ENCODE data around the gene NAP1L1. TPM values are rescaled to one million over a fixed set of nuclear protein-coding genes. Genes with fewer than 3 reads are reported as not detected.

NAP1L1 gene
- total RNA-seq, 1 donor from 2014 or later, result 471 TPM

DNA sequence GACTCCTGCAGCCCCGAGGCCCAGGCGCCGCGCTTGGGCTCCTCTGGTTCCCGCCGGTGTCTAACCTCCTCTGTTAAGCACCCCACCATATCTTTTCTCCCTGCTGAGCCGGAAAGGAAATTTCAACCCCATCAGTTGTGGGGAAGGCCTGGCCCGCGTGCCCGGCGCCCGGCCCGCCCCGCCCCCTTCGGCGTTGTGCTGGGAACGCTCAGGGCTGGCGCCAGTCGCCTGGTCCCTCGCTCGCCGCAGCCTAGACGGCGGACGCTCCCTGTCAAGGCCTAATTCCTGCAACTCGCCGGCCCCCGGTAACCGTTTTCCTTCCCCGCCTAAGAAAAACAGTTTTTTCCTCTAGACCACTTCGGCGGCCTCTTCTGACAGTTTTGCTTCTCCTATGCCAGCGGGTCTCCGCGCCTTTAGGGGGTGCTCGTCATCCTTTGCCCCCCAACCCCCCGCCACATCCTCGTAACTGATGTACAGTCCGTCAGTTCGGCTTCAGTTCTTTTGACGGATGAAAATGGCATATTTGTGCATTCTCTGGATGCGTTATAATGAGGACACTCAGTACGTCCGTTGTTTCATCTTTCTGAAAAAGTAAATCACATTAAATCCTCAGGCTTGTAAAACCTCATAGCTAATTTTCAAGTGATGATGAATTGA lies 506 bp upstream of the NAP1L1 start:
- intact Hi-C loops (cut with micrococcal nuclease), result loop anchor here (1.0 to 5.0 kb wide), 19 partner anchors 34 to 1548 kb away; partner anchors contain the start of genes ATXN7L3B, BBS10, E2F7 and GLIPR1

DNA sequence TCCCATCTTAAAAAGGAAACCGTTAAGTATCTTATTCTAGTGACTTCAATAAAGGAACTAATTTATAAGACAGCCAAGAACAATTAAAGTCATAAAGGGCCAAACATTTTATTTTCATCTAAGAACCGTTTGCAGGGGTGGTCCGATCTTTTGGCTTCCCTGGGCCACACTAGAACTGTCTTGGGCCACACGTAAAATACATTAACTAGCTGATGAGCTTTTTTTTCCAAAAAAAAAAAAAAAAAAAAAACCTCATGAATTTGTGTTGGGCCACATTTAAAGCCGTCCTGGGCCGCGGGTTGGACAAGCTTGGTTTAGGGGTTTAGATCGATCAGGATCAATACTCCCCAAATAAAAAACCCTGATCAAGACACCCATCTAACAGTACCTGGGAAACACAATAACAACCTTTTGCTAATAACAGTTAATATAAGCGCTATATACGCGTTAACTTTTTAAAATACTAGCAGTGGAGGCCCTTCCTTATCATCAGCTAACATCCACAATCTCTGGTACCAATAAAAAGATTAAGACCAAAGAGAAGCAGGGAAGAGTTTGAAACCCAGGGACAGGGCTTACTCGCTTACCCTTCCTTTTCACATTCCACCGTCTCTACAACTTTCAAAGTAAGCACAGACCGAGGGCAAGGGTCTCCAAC lies 1.1 kb downstream of the NAP1L1 start:
- intact Hi-C loops (cut with micrococcal nuclease), result loop anchor here (5.0 kb wide), 1 partner anchor 334 kb away; no protein-coding TSS in a partner anchor

DNA sequence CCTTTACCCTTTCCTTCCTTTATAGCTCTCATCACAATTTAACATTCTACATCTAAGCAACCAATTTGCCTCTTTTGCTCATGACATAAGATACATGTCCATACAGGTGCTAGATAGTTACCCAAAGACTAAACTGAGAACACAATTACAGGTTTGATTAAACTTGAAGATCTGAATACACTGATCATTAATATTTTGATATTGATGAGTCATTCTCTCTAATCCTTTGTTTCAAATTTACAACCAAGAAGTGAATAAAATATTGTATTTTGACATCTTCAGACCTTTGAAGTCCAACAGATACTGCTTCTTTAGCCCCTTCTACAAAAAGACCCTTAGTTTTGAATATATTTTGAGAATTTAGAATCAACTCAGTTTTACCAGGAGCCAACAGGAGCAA lies 2.6 kb downstream of the NAP1L1 start:
- intact Hi-C loops (cut with micrococcal nuclease), result loop anchor here (1.0 to 5.0 kb wide), 3 partner anchors 8 to 335 kb away; no protein-coding TSS in a partner anchor

DNA sequence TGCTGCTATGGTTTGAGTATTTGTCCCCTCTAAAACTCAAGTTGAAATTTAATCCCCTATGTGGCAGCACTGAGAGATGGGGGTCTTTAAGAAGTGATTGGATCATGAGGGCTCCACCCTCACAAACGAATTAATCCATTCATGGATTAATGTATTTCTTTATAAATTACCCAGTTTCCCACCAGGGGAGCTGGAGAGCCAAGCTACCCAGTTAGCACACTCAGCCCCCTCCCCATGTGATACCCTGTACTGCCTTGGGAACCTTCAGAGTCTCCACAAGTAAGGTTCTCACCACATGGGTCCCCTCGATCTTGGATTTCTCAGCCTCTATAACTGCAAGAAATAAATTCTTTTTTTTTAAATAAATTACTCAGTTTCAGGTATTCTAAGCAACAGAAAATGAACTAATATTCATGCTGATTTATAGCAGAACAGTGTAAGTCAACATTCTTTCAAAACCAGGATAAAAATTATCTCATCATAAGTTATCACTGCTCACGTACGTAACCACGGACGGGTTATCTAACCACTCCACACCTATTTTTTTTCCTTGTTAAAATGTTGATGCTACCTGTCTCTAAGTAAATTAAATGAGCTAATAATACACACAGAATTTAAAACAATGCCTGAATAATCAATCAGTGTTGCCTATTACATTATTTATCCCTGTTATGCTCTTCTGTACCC lies 3.6 kb downstream of the NAP1L1 start:
- intact Hi-C loops (cut with micrococcal nuclease), result loop anchor here (2.0 to 5.0 kb wide), 2 partner anchors 14 to 336 kb away; no protein-coding TSS in a partner anchor

DNA sequence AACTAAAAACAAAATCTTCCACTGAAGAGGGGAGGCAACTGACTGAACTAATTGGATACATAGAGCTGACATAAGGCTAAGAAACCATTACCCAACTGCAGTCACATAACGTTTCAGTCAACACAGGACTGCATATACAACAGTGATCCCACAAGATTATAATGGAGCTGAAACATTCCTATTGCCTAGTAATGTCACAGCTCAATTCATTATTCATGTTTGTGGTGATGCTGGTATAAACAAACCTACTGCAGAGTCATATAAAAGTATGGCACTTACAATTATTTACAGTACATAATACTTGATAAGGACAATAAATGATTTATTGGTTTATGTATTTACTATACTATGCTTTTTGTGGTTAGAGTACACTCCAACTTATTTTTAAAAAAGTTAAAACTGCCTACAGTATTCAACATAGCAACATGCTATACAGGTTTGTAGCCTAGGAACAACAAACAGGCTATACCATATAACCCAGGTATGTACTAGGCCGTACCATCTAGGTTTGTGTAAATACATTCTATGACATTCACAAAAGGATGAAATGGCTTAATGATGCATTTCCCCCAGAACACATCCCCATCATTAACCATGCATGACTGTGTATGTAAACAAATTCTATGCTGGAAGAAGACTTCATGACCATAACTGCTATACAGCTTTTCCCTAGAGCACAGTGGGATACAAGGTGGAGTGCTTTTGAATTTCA lies 4.3 kb downstream of the NAP1L1 start:
- intact Hi-C loops (cut with micrococcal nuclease), result loop anchor here (2.0 to 5.0 kb wide), 2 partner anchors 13 to 337 kb away; no protein-coding TSS in a partner anchor

DNA sequence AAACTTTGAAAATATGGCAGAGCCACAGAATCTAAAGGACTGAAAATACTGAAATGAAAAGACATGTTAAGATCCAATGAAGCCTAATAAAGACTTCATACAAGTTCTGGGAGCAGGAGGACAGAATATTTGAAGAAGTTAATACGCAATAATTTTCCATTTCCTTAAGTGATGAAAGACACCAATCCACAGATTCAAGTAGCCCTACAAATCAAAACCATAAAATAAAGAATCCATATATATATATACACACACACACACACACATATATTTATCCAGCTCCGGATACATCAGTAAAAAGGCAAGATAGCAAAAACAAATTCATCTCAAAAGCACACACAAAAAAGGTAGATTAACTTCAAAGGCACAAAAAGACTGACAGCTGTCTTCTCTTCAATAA lies 5.7 kb downstream of the NAP1L1 start:
- intact Hi-C loops (cut with micrococcal nuclease), result no loop called here

DNA sequence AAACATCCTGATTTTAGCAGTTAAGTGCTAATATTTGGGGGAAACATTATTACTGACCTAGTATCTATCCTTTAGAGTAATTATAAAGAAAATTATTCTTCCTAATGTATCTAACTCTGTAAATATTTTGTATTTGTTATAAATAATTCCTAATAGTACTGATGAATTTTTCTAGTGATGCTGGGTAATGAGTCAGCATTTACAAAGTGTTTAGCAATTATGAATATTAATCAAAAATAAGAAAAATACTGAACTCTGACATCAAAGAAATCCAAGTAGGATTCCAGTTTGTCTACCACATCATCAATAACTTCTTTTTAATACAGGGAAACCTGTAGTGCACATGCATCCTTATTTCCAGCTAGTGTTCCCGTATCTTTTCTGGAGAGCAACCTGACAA lies 9.0 kb downstream of the NAP1L1 start:
- intact Hi-C loops (cut with micrococcal nuclease), result no loop called here

DNA sequence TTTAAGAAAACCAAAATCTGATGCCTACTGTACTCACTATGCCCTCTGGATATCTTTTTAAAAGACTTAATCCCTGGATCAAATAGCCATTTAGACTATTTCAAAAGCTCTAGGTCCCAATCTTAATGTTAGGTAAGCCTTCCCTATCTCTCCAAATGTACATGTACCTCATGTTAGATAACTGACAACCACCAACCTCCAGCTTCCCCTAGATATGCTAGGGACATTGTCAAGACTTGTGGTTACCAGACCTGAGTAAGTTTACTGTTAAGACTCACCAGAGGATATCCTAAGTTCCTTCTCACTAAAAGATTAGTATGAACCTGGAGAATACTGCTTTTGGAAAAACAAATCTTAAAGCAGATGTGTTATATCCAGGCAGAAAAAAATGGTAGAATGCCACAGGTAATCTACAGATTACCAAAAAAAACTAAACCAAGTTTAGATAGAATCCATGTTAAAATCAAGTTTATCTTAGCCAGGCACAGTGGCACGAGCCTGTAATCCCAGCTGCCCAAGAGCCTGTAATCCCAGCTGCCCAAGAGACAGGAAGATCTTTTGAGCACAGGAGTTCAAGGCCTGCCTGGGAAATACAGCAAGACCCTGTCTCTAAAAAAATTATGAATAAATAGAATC lies 9.7 kb downstream of the NAP1L1 start:
- intact Hi-C loops (cut with micrococcal nuclease), result loop anchor here (1.0 kb wide), 1 partner anchor 7 kb away; no protein-coding TSS in a partner anchor

DNA sequence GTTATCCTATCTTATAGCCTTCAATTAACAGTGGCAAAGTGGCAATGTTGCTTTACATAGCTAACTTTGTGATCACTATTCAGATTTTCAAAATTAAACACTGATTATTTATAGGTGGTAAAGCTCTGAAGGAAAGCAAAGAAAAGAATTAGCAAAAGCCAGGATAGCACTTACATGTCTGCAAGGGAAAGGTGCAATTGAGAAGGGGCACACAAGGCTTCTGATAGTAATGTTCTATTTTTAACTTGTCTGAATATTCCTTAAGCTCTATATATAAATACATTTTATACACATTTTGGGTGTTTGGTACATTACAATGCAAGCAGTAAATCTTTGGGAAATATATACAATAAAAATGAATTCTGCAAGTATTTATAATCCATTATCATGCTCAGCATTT lies 10.9 kb downstream of the NAP1L1 start:
- intact Hi-C loops (cut with micrococcal nuclease), result no loop called here

DNA sequence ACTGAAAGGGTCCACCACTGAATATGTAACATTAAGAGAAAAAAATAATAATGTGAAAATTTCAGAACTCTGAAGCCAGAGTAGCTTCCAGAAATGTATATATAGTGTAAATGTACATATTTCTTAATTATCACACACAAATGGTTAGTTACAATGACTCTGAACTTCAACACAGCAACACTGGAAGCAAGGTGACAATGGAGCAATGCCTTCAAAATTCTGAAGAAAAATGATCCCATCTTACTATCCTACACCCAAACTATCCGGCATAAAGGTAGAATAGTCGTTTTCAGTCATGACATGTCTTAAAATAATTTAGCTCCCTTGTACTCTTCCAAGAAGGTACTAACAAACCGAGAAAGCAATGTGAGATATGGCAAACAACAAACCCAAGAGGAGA lies 11.9 kb downstream of the NAP1L1 start:
- intact Hi-C loops (cut with micrococcal nuclease), result no loop called here

DNA sequence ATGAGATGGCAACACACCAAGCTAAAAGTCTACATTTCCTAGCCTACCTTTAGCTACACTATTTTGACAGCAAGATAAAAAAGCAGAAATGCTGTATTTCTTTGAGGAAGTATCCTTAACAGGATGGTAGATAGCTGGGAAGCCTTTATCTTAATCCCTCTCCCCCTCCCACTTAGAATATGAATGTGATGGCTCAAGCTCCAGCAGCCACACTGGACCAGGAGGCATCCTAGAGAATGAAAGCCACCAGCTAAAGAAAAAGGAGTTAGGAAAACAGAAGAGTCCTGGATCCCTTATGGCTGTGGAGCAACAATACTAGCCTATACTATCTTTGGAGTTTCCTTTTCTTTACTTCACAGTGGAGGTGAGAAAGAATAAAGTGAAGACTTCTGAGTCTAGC lies 15.1 kb downstream of the NAP1L1 start:
- intact Hi-C loops (cut with micrococcal nuclease), result no loop called here

DNA sequence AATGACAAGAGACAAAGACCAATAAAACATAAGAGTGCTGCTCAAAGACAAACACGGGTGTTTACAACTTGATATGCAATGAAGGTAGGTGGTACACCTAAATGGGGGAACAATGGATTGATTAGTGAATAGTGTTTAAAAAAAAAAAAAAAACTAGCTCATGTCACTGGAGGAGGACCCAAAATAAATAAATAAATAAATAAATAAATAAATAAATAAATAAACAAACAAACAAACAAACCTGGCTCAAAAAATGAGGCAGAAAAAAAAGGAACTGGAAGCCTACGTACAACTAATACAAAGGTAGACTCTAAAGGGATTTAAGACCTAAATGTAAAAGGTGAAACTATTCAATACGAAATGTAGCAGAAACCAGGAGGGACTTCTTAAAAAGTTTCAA lies 18.6 kb downstream of the NAP1L1 start:
- intact Hi-C loops (cut with micrococcal nuclease), result loop anchor here (2.0 kb wide), 1 partner anchor 15 kb away; no protein-coding TSS in a partner anchor

DNA sequence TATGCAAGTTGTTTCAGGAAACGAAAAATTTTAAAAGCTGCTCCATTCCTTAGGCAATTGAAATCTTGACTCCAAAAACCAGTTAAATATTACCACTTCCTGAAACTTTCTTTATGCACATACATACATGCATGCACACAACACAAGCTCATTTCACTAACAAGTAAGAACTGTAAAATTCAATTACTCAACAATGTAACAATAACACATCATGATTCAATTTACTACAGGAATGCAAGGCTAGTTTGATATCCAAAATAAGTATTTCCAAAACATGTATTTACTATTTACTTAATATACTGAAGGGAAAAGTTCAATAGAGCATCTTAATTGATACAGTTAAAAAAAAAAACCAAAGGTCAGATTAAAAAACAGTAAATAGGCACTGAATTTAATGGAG lies 19.6 kb downstream of the NAP1L1 start:
- intact Hi-C loops (cut with micrococcal nuclease), result no loop called here

DNA sequence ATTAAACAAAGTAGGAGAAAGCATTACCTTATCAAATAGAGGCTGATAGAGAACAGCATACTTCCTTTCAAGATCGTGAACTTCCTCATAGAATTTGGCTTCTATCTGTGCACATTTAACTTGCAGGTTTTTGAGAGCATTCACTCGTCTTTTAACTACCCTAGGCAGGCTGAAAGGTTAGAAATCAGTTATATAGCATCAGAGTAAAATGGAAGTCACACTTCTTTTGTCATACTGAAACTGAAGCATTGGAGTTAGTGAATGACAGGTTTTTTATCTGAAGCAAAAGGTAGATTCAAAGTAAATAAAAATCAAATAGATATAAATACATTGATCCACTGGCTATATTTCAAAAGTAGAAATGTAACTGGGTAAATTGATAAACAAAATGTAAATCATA lies 24.4 kb downstream of the NAP1L1 start:
- intact Hi-C loops (cut with micrococcal nuclease), result no loop called here

DNA sequence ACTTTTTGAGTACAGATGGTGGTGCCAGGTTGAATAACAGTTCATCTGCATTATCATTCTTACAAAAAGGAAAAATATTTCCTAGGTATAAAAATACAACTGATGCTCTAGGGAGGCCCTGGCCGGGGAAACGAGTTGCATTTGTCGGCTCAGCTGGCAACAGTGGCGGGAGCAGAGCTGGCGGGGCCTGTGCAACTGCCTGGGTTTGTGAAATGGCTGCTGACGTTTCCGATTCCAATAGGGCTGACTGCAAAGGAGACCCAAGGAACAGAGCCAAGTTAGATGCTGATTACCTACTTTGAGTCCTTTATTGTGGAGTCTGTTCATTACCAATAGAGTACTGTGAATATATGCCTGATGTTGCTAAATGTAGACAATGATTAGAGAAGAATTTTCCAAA lies 27.2 kb downstream of the NAP1L1 start:
- intact Hi-C loops (cut with micrococcal nuclease), result no loop called here

DNA sequence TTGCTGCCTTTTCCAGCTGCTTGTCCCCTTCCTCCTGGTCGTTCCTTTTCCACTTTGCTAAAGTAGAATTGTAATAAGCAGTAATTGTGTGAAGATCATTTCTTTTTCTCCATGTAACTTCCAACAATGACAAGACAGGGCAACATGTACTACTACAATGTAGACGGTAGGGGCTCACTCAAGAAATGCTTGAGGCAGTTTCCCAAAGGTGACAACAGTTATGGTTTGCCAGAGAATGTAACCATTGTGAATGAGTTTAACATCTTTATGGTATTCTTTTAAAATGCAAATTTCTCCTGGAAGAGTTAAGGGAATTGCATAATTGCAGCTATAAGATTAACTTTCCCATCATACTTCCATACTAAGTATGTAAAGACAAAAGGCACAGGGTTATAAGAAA lies 29.1 kb downstream of the NAP1L1 start:
- intact Hi-C loops (cut with micrococcal nuclease), result no loop called here

DNA sequence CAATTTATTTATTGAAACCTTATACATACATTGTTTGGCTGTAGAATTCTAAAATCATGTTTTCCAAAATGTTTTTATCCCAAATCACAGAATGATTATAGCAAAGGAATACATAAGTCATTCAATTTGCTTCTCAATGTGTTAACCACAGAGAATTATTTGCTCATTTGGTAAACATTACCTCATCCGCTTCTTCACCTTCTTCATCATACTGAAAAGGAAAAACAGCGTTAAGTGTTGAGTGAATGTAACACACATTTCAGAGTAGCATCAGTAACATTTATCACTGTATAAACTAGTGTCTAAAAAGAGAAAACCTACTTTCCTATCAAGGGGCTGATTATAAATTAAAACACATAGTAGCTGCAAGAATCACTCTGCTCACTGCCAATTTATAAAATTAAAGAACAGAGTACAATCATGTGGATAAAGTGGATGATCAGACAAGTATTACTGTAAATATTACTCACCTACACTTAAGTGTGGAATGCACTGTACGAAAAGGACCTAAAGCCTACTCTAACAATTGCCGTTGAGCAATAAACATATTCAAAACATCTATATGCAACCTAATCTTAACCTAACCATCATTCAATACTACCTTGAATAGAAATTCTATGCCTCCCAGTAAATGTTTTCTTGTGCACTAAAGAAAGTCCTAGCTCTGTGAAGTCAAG lies 34.8 kb downstream of the NAP1L1 start:
- intact Hi-C loops (cut with micrococcal nuclease), result no loop called here

DNA sequence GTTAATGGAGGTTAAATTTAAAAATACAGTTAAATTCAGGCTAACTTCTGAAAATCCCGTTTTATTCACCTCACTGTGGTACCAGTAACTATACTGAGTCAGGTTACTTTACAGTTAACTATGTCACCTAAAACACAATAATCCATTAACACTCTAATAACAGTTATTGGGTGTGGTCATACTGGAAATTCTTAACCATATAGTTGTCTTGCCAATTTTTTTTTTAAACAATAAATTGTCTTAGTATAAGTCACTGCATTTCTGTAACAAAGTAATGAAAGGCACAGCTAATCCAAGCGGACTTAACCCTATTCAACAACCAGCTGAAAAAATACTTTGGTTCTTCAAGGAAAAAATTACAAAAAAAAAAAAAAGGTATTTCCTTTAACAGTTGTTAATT lies 36.7 kb downstream of the NAP1L1 start:
- intact Hi-C loops (cut with micrococcal nuclease), result no loop called here

DNA sequence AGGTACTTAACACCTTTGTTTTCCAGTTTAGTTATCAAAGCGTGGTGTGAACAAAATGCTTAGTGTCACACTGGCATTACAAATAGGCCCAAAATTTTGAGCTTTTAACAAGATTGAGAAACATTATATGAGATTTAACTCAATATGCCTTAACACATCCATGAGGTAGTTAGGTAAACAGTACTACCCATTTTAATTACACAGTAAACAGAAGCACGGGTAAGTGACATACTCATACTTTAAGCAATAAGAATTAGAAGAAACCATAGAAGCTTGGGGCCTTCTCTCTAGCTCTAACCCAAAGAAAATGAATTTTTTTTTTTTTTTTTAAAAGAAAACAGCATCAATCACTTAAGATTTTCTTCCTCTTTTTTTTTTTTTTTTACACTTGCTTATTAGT lies 37.4 kb downstream of the NAP1L1 start:
- intact Hi-C loops (cut with micrococcal nuclease), result no loop called here

DNA sequence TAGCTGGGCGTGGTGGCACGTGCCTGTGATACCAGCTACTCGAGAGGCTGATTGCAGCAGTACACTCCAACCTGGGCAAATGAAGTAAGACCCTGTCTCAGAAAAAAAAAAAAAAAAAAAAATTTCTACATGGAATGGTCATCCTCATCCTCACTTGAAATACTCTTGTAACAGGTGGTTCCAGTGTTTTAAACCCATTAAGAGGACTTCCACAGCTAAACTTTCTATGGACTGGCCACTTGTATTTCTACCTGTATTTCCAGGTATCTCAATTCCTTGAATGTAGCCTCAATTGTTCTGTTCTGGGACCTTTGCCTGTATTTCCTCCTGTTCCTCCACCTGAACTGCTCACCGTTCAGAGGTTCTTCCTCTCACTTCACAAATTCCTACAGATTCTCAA lies 41.1 kb downstream of the NAP1L1 start:
- intact Hi-C loops (cut with micrococcal nuclease), result no loop called here
